Spinal cord (tissue), 10 donors: Measurements from ENCODE around the gene MTUS2. TPM values are rescaled to one million over a fixed set of nuclear protein-coding genes. Genes with fewer than 3 reads are reported as not detected.

Source experiments
- DNase-seq, 6 donors: peaks; one replicate each; pipeline versions ENCODE4 v3.0.0 to v3.0.0-alpha.2; 2013 to 2015; ENCODE audit warnings: low spot score in 6 of 6, low read depth in 4 of 6
- H3K27ac ChIP-seq: one replicate; pipeline ENCODE4 v1.5.1; 2013; ENCODE audit warnings: low read depth, low read length, control low read depth
- H3K27me3 ChIP-seq: one replicate; pipeline ENCODE4 v1.6.1; 2013; ENCODE audit warnings: low read length; ENCODE audit not compliant: control insufficient read depth, insufficient read depth
- H3K36me3 ChIP-seq: one replicate; pipeline ENCODE4 v1.6.1; 2013; ENCODE audit warnings: low read length; ENCODE audit not compliant: control insufficient read depth, insufficient read depth
- H3K4me1 ChIP-seq: one replicate; pipeline ENCODE4 v1.6.1; 2013; ENCODE audit warnings: low read length; ENCODE audit not compliant: control insufficient read depth, insufficient read depth
- H3K4me3 ChIP-seq: one replicate; pipeline ENCODE4 v1.5.1; 2013; ENCODE audit warnings: low read depth, low read length, control low read depth
- H3K9me3 ChIP-seq: one replicate; pipeline ENCODE4 v1.6.1; 2013; ENCODE audit warnings: low read length; ENCODE audit not compliant: control insufficient read depth, insufficient read depth
- WGBS: methylation state at CpG from one replicate; pipeline ENCODE4 v1.1.5; 2013; ENCODE audit warnings: missing lambda C conversion rate; ENCODE audit not compliant: insufficient coverage; 5-methylcytosine and 5-hydroxymethylcytosine counted together
- polyA plus RNA-seq, 2 donors: library from polyadenylated mRNA; unstranded; fragments of 120-200 nt; gene quantifications; one replicate each; pipeline ENCODE4 v1.2.1, GENCODE V29; 2013; ENCODE audit not compliant: insufficient read length in 2 of 2
- total RNA-seq, 2 donors: library from RNA; depleted of rRNA in 1 of 2; stranded (reverse); fragments of 120-200 nt in 1 of 2; fragments of >200 nt in 1 of 2; gene quantifications; one replicate each; pipeline versions ENCODE4 v1.2.3 to v1.2.4, GENCODE V29; 2013 to 2014
- donor health status: healthy.

Gene MTUS2
- total and polyA plus RNA-seq, 4 donors = 4.6 to 12.5 (median 10.1) TPM

DNA sequence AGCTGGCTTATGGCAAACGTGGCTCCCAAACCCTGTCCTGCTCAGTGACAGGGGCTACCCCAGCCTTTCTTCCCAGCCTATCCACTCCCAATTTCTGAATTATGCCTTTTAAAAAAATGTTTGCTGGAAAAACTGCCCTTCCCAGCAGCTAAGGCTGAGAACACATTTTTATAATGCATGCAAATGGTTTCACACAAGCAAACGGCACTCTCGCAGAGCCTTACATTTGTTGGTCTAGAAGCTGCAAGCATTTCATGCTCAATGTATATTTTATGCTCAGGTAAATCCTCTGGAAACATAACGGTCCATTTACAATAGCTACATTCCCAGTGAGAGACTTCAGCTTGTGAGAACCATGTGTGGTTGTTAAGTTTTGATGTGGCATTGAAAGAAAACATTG lies 713.9 kb downstream of the MTUS2 start:
- Histone ChIP-seq H3K4me3 (no peak overlapping the region), H3K4me1 (peaks cover 27% of the 10 kb centered on the region), H3K36me3 (peaks cover 25% of the 10 kb centered on the region), H3K27me3 (no peaks in the 10 kb centered on the region), H3K9me3 (no peaks in the 10 kb centered on the region), H3K27ac (no peak overlapping the region)
- WGBS = 43% methylated on average over 1 of the region's 4 CpGs
- DNase-seq = peak in 1 of 6 donors; percentile 66

DNA sequence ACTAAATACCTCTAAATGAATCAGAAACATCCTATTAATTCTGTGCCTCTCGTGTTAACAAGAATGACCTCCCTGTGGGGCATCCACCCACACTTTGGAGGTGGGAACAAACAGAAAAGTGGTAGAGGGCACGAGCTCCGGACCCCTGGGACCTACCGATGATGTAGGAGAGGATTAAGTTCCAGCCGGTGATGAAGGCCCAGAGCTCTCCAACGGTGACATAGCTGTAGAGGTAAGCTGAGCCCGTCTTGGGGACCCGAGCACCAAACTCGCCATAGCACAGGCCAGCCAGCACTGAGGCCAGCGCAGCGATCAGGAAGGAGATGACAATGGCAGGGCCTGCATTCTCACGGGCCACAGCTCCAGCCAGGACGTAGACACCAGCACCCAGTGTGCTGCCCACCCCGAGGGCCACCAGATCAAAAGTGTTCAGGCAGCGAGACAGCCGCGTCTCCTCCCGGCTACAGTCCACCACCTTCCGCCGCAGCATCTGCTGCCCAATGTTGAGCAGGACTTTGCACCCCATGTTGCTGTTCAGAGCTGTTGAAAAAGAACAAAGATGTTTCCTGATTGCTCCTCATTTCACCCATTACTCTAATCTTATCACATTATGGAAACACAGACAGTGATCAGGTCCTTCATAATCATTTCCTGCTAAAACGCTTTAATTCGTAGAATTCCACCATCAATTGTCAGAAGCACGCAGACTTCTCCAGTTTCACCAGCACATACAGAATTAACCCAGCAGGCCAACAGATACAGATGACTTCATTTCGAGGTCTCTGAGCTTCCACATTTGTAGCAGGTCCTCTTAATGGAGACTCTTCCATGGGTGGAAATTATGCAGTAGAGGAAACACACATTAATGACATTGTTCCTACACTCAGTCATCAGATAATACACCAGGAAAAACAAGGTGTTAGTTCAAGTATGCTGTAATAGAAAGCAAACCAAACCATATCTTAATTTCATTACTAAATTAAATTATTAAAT lies 715.8 kb downstream of the MTUS2 start:
- 92% methylated on average over 21 of the region's 24 CpGs for WGBS
- Histone ChIP-seq H3K9me3 (no peaks in the 10 kb centered on the region), H3K4me3 (no peak overlapping the region), H3K36me3 (peaks cover 16% of the 10 kb centered on the region), H3K27ac (no peak overlapping the region), H3K4me1 (peaks cover 32% of the 10 kb centered on the region), H3K27me3 (no peaks in the 10 kb centered on the region)
- no peak for DNase-seq

DNA sequence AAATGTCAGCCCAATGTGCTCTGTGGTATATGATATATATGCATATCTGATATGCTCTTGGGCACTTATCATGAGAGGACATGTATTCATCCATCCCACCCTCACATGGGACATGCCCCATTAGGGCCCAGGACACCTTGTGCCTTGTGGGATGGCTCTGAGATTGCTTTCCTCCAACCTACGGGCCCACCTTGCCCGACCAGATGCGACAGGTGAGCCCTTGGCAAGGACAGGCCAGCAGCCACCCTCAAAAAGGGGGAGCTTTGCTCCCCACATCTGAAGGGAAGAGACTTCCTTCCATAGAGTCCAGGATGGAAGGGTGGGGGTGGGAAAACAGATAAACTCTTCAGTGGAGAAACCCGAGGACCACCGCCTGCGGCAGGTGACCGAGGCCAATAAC lies 716.7 kb downstream of the MTUS2 start:
- no peak for DNase-seq
- WGBS = no CpG with 5 or more reads among the region's 7 CpGs
- Histone ChIP-seq H3K4me1 (peaks cover 32% of the 10 kb centered on the region), H3K36me3 (peaks cover 16% of the 10 kb centered on the region), H3K27me3 (no peaks in the 10 kb centered on the region), H3K27ac (no peak overlapping the region), H3K4me3 (no peak overlapping the region), H3K9me3 (no peaks in the 10 kb centered on the region)

DNA sequence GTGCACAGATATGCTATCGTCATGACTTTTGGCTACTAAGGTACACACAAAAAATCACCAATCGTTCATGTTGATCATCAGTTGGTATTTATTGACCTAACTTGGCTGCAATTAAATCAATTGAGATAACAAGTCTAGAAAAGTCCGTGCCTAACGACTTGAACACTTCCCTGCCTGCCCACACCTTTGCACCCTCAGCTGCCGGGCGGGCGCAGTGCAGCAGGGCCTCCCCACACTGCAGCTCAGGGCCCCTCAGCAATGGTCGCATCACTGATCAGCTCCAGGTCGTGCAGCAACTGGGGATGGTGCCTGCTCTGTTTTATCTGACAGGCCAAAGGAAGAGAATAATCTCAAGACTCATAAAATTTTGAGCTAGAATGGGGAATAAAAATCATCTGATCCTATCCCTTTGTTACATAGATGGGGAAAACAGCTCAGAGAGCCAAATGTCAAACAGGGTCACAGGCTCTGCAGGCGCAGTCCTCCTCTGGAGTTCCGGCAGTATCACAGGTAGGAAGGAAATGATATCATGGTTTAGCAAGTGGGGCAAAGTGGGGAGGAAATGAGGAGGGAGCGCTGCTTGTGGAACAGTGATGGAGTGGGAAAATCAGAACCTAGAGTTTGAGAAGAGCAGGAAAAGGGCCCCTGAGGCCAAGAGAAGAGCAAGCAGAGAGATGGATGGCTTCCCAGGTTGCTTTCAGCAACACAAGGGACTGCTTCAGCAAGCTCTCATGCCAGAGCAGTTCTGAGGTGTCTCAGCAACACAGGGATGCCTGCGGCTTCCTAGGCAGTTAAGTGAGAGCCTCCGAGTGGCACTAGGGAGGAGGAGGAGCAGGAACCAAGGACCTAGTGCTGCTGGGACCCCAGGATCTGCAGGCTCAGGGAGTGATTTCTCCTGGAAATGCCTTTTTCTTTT lies 717.9 kb downstream of the MTUS2 start:
- no peak overlapping the region for H3K4me3 ChIP-seq
- H3K27me3 ChIP-seq = no peaks in the 10 kb centered on the region
- WGBS = 76% methylated on average over 14 of the region's 14 CpGs
- H3K9me3 ChIP-seq = no peaks in the 10 kb centered on the region
- peak in 1 of 6 donors; percentile 67 for DNase-seq
- no peak overlapping the region for H3K27ac ChIP-seq
- H3K36me3 ChIP-seq = peaks cover 14% of the 10 kb centered on the region
- peaks cover 30% of the 10 kb centered on the region for H3K4me1 ChIP-seq

DNA sequence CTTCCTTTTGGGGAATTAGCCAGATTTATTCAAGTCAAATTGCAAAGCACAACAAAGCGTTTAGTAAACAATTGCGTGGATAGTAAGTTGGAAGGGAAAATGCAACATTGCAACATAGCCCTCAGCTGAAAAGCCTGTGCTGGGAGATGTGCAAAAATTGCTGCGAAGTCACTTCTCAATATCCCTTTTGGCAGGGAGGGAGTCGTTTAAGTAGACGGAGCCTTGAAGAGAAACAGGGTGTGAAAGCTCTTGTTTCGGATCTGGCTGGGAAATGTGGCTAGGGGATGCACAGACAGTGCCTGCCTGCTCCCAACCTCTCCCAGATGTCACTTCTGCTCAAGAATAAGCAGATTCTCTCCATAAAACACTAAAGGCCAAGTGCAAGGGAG lies 718.5 kb downstream of the MTUS2 start:
- peak in 1 of 6 donors; percentile 67 for DNase-seq
- Histone ChIP-seq H3K27ac (no peak overlapping the region), H3K4me1 (peaks cover 26% of the 10 kb centered on the region)

DNA sequence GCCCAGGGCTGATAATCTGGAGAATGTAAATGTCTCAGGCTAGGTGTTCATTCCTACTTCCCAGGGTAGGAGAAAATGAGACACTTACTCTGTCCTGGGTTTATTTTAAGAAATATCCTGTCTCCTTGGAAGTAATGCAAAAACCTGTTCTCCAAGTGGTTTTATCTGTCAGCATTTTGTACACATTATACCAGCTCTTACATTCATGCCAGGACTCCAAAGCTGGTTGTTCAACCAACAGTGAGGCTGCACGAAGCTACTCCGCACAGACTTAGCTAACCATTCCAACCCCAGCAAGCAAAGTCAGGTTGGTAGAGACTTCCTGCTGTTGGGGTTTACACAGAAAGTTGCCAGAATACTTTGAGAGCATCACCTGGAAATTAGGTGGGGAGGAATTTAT lies 719.7 kb downstream of the MTUS2 start:
- no CpG with 5 or more reads among the region's 2 CpGs for WGBS
- peaks cover 18% of the 10 kb centered on the region for H3K36me3 ChIP-seq
- H3K27ac ChIP-seq = no peak overlapping the region
- no peaks in the 10 kb centered on the region for H3K9me3 ChIP-seq
- H3K4me1 ChIP-seq = peaks cover 29% of the 10 kb centered on the region
- no peaks in the 10 kb centered on the region for H3K27me3 ChIP-seq
- H3K4me3 ChIP-seq = no peak overlapping the region
- peak in 1 of 6 donors; percentile 42 for DNase-seq

More for the DNA sequence above, 718.5 kb downstream of the MTUS2 start:
- Histone ChIP-seq H3K9me3 (no peaks in the 10 kb centered on the region), H3K36me3 (peaks cover 16% of the 10 kb centered on the region), H3K27me3 (no peaks in the 10 kb centered on the region), H3K4me3 (no peak overlapping the region)
- WGBS = 60% methylated on average over 1 of the region's 6 CpGs

DNA sequence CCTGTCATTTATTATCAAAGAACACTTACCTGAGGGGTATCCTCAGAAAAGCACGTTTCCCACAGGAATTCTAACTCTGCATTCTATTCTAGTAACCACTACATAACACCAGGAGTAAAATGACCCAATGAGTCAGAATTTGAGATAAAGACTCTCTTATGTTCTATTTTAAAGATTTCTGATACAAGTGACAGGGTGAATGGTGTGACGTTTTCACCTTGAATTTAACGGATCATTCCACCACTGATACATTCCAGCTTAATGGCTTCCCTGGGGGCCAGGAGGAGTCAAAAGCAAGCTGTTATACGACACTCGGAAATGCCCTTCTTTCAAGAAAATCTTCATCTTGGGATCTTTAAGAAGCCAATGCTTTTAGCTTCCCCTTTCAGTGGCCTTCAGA lies 720.2 kb downstream of the MTUS2 start:
- H3K27me3 ChIP-seq = no peaks in the 10 kb centered on the region
- peaks cover 18% of the 10 kb centered on the region for H3K36me3 ChIP-seq
- no peaks in the 10 kb centered on the region for H3K9me3 ChIP-seq
- no peak for DNase-seq
- H3K27ac ChIP-seq = no peak overlapping the region
- peaks cover 29% of the 10 kb centered on the region for H3K4me1 ChIP-seq
- H3K4me3 ChIP-seq = no peak overlapping the region
- WGBS = 64% methylated on average over 4 of the region's 5 CpGs

DNA sequence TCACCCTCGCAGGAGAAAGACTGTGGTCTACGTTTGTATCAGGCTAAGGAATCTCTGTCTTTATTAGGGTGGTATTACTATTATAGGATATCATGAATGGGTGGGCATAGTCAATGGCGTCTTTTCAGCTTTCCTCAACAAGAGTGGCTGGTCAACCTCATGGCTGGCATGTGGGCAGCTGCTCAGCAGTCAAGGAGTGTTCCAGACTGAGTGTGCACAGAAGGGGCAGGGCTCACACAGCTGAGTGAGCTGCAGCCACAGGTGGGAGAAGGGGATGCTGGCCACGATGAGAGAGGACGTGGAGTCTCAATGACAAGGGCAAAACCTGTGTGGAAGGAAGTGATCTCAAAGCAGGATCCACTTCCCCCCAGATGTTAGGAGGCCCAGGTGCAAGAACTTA lies 720.7 kb downstream of the MTUS2 start:
- WGBS = 85% methylated on average over 3 of the region's 5 CpGs

DNA sequence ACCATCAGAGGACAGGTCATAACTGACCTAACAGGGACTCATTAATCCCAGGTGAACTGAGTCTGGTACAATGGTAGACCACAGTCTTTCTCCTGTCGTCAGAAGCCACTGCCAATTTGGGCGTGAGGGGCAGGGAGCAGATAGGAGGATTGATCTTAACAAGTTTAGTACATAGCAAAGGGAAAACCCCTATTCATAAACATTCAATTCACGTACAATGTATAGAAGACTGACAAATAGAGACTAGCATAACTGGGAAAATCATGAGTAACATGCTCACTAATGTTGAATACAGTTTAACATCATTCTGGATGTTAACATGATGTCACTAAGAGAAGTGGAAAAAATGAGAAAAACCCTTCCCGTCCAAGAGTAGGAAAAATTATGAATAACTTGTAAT lies 721.3 kb downstream of the MTUS2 start:
- no peaks in the 10 kb centered on the region for H3K27me3 ChIP-seq
- no CpG with 5 or more reads among the region's 4 CpGs for WGBS

More for the DNA sequence above, 720.7 kb downstream of the MTUS2 start:
- no peak for DNase-seq
- Histone ChIP-seq H3K4me3 (no peak overlapping the region), H3K27me3 (no peaks in the 10 kb centered on the region), H3K4me1 (peaks cover 31% of the 10 kb centered on the region), H3K36me3 (peaks cover 15% of the 10 kb centered on the region), H3K27ac (no peak overlapping the region), H3K9me3 (no peaks in the 10 kb centered on the region)

More for the DNA sequence above, 721.3 kb downstream of the MTUS2 start:
- H3K27ac ChIP-seq = no peak overlapping the region
- no peak overlapping the region for H3K4me3 ChIP-seq
- no peak for DNase-seq
- H3K4me1 ChIP-seq = peaks cover 34% of the 10 kb centered on the region
- H3K36me3 ChIP-seq = peaks cover 12% of the 10 kb centered on the region
- H3K9me3 ChIP-seq = no peaks in the 10 kb centered on the region
